Measurements from ENCODE around the gene RBM43. TPM values are rescaled to one million over a fixed set of nuclear protein-coding genes. Genes with fewer than 3 reads are reported as not detected.

Gene RBM43
- total RNA-seq, 4 donors from 2014 or later = 2.3 to 8.3 (median 4.7) TPM

- H3K27ac ChIP-seq = no peak overlapping the region
- no peak for DNase-seq
- no peak for TF ChIP-seq POLR2A (IDR thresholded peaks at IDR 0.05)
- TF ChIP-seq CTCF (IDR thresholded peaks at IDR 0.05) = no peak
- H3K36me3 ChIP-seq = peaks cover 0 to 82% (median 0%) of the 10 kb centered on the region in 3 donors
- H3K4me3 ChIP-seq = no peak overlapping the region
- H3K9me3 ChIP-seq = no peaks in the 10 kb centered on the region
- no peaks in the 10 kb centered on the region for H3K27me3 ChIP-seq
- no peaks in the 10 kb centered on the region for H3K4me1 ChIP-seq
These were observed 15.4 kb upstream of the RBM43 start for GRCh38 chr2:151277067-151277466.

GRCh38 chr2:151275291-151275690, 13.6 kb upstream of the RBM43 start:
- Histone ChIP-seq H3K27me3 (no peaks in the 10 kb centered on the region), H3K9me3 (no peaks in the 10 kb centered on the region), H3K4me1 (no peaks in the 10 kb centered on the region), H3K27ac (no peak overlapping the region), H3K36me3 (peaks cover 0 to 77% (median 0%) of the 10 kb centered on the region in 3 donors), H3K4me3 (no peak overlapping the region)
- no peak for TF ChIP-seq CTCF (IDR thresholded peaks at IDR 0.05)
- no peak for TF ChIP-seq POLR2A (IDR thresholded peaks at IDR 0.05)
- no peak for DNase-seq

GRCh38 chr2:151271824-151272223, 10.2 kb upstream of the RBM43 start:
- Histone ChIP-seq H3K27me3 (no peaks in the 10 kb centered on the region), H3K4me3 (no peak overlapping the region), H3K36me3 (peaks cover 0 to 57% (median 0%) of the 10 kb centered on the region in 3 donors), H3K4me1 (no peaks in the 10 kb centered on the region), H3K27ac (no peak overlapping the region), H3K9me3 (no peaks in the 10 kb centered on the region)
- TF ChIP-seq POLR2A (IDR thresholded peaks at IDR 0.05) = no peak
- TF ChIP-seq CTCF (IDR thresholded peaks at IDR 0.05) = no peak
- no peak for DNase-seq

GRCh38 chr2:151269798-151270568, 8.3 kb upstream of the RBM43 start:
- DNase-seq = no peak
- no peaks in the 10 kb centered on the region for H3K27me3 ChIP-seq
- no peaks in the 10 kb centered on the region for H3K9me3 ChIP-seq
- TF ChIP-seq POLR2A (IDR thresholded peaks at IDR 0.05) = no peak
- no peak for TF ChIP-seq CTCF (IDR thresholded peaks at IDR 0.05)
- H3K36me3 ChIP-seq = peaks cover 0 to 48% (median 0%) of the 10 kb centered on the region in 3 donors
- no peak overlapping the region for H3K27ac ChIP-seq
- no peaks in the 10 kb centered on the region for H3K4me1 ChIP-seq
- H3K4me3 ChIP-seq = no peak overlapping the region

GRCh38 chr2:151268085-151268484, 6.4 kb upstream of the RBM43 start:
- H3K27me3 ChIP-seq = no peaks in the 10 kb centered on the region
- H3K9me3 ChIP-seq = no peaks in the 10 kb centered on the region
- peaks cover 0 to 32% (median 0%) of the 10 kb centered on the region in 3 donors for H3K36me3 ChIP-seq
- DNase-seq = no peak
- H3K27ac ChIP-seq = no peak overlapping the region
- no peak overlapping the region for H3K4me3 ChIP-seq
- H3K4me1 ChIP-seq = no peaks in the 10 kb centered on the region
- no peak for TF ChIP-seq POLR2A (IDR thresholded peaks at IDR 0.05)
- TF ChIP-seq CTCF (IDR thresholded peaks at IDR 0.05) = no peak
